H1 (cell line): ENCODE data around the gene STX10. TPM values are rescaled to one million over a fixed set of nuclear protein-coding genes. Genes with fewer than 3 reads are reported as not detected.

Experiments used
- CTCF ChIA-PET: fragments of 300-600 bp; sonication (Branson Sonifier 250); formaldehyde crosslinking; loops from one replicate; lab custom pipeline; 2021; ENCODE audit not compliant: partially characterized antibody; lab: Charles Lee
- POLR2A ChIA-PET: fragments of 300-600 bp; sonication (Branson Sonifier 250); formaldehyde crosslinking; loops from one replicate; lab custom pipeline; 2021; ENCODE audit warnings: inconsistent platforms; ENCODE audit not compliant: partially characterized antibody; lab: Charles Lee
- DNase-seq, 2 experiments: peaks; one replicate each; pipeline versions ENCODE4 v3.0.0 to v3.0.0-alpha.2; 2010 to 2022; ENCODE audit warnings: low spot score in 2 of 2, low read depth in 1 of 2, mixed read lengths in 1 of 2
- FAIRE-seq: peaks from 2 replicates; lab custom pipeline; 2011; peaks lifted over from hg19 to GRCh38; lab: Jason Lieb, UNC
- H2AFZ ChIP-seq: 2 replicates; pipeline ENCODE4 v1.8.1; 2012; ENCODE audit warnings: low read length, inconsistent platforms
- H2AK5ac ChIP-seq: 2 replicates; pipeline ENCODE4 v1.6.1; 2013; ENCODE audit warnings: low read depth, low read length
- H2BK120ac ChIP-seq: replicated peaks from 2 replicates; pipeline ENCODE3; 2013; ENCODE audit warnings: low read depth, low read length, inconsistent platforms
- H2BK12ac ChIP-seq: 2 replicates; pipeline ENCODE4 v1.6.1; 2013; ENCODE audit warnings: low read depth, low read length
- H2BK15ac ChIP-seq: 2 replicates; pipeline ENCODE4 v1.6.1; 2013; ENCODE audit warnings: low read length
- H2BK20ac ChIP-seq: 2 replicates; pipeline ENCODE4 v1.6.1; 2013; ENCODE audit warnings: low read length
- H2BK5ac ChIP-seq: 2 replicates; pipeline ENCODE4 v1.6.1; 2013; ENCODE audit warnings: low read depth, low read length
- H3K14ac ChIP-seq: 2 replicates; pipeline ENCODE4 v1.6.1; 2013; ENCODE audit warnings: inconsistent platforms; ENCODE audit not compliant: insufficient read length
- H3K18ac ChIP-seq: 2 replicates; pipeline ENCODE4 v1.6.1; 2013; ENCODE audit warnings: low read length; ENCODE audit errors: extremely low read depth
- H3K23ac ChIP-seq: 2 replicates; pipeline ENCODE4 v1.6.1; 2013; ENCODE audit warnings: inconsistent platforms; ENCODE audit not compliant: insufficient read length
- H3K23me2 ChIP-seq: 2 replicates; pipeline ENCODE4 v1.6.1; 2013; ENCODE audit warnings: low read depth, low read length
- H3K27ac ChIP-seq: 2 replicates; pipeline ENCODE4 v1.6.1; 2011; ENCODE audit warnings: low read depth, low read length, inconsistent platforms
- H3K27me3 ChIP-seq, 4 experiments: replicated peaks in 1 of 4; 1 replicate in 1 of 4; 2 replicates in 3 of 4; pipeline versions ENCODE4 v1.6.1 to v1.8.1; 2011 to 2013; ENCODE audit warnings: low read length in 3 of 4, mild to moderate bottlenecking in 3 of 4, inconsistent platforms in 2 of 4, mixed read lengths in 2 of 4, moderate library complexity in 1 of 4; ENCODE audit not compliant: control insufficient read depth in 3 of 4, insufficient read depth in 3 of 4; ENCODE audit errors: extremely low read depth in 1 of 4
- H3K36me3 ChIP-seq, 4 experiments: 2 replicates each; pipeline versions ENCODE4 v1.6.1 to v1.8.1; 2011 to 2013; ENCODE audit warnings: mild to moderate bottlenecking in 4 of 4, low read length in 3 of 4, moderate library complexity in 2 of 4, control low read depth in 1 of 4, inconsistent platforms in 1 of 4; ENCODE audit not compliant: insufficient read depth in 4 of 4, control insufficient read depth in 2 of 4
- H3K4ac ChIP-seq: replicated peaks from 2 replicates; pipeline ENCODE3; 2013; ENCODE audit warnings: low read length, low read depth, mixed read lengths, inconsistent platforms; ENCODE audit not compliant: insufficient read length
- H3K4me1 ChIP-seq, 4 experiments: replicated peaks in 1 of 4; 1 replicate in 1 of 4; 2 replicates in 3 of 4; pipeline versions ENCODE4 v1.6.1 to v1.8.1; 2011 to 2013; ENCODE audit warnings: low read length in 3 of 4, inconsistent platforms in 2 of 4, mixed read lengths in 1 of 4; ENCODE audit not compliant: insufficient read depth in 4 of 4, control insufficient read depth in 3 of 4
- H3K4me2 ChIP-seq, 2 experiments: 2 replicates each; pipeline versions ENCODE4 v1.6.1 to v1.8.1; 2011 to 2013; ENCODE audit warnings: low read depth in 2 of 2, low read length in 2 of 2, control low read depth in 1 of 2, inconsistent platforms in 1 of 2, mild to moderate bottlenecking in 1 of 2; ENCODE audit not compliant: insufficient read depth in 1 of 2
- H3K4me3 ChIP-seq, 4 experiments: fragments of 200-600, 300-600 bp in 1 of 4; sonication (generic), shearing (Covaris generic), sonication (Bioruptor Twin) in 1 of 4; 2 replicates each; pipeline versions ENCODE4 v1.5.1 to v1.8.1; 2011 to 2016; ENCODE audit warnings: low read length in 4 of 4, low read depth in 3 of 4, control low read depth in 2 of 4, inconsistent platforms in 2 of 4, mild to moderate bottlenecking in 2 of 4, mixed read lengths in 1 of 4, moderate library complexity in 1 of 4; ENCODE audit not compliant: insufficient read depth in 2 of 4; ENCODE audit errors: extremely low read depth in 1 of 4
- H3K56ac ChIP-seq: replicated peaks from 2 replicates; pipeline ENCODE3; 2013; ENCODE audit warnings: low read depth, mild to moderate bottlenecking, mixed read lengths, low read length, inconsistent platforms; ENCODE audit not compliant: insufficient read length
- H3K79me1 ChIP-seq: 2 replicates; pipeline ENCODE4 v1.6.1; 2013; ENCODE audit warnings: low read depth, low read length, control low read depth
- H3K79me2 ChIP-seq, 2 experiments: 2 replicates each; pipeline versions ENCODE4 v1.6.1 to v1.8.1; 2012 to 2013; ENCODE audit warnings: low read length in 2 of 2, mild to moderate bottlenecking in 2 of 2, inconsistent platforms in 1 of 2; ENCODE audit not compliant: insufficient read depth in 2 of 2, control insufficient read depth in 1 of 2
- H3K9ac ChIP-seq, 4 experiments: replicated peaks in 1 of 4; 1 replicate in 1 of 4; 2 replicates in 3 of 4; pipeline versions ENCODE4 v1.6.1 to v1.8.1; 2011 to 2013; ENCODE audit warnings: low read depth in 3 of 4, low read length in 3 of 4, control low read depth in 2 of 4, mild to moderate bottlenecking in 2 of 4, moderate library complexity in 2 of 4, inconsistent platforms in 1 of 4; ENCODE audit errors: extremely low read depth in 1 of 4
- H3K9me3 ChIP-seq, 2 experiments: 2 replicates each; pipeline versions ENCODE4 v1.6.1 to v1.8.1; 2012 to 2013; ENCODE audit warnings: mild to moderate bottlenecking in 2 of 2, moderate library complexity in 2 of 2, control low read depth in 1 of 2, inconsistent platforms in 1 of 2, low read depth in 1 of 2, low read length in 1 of 2, mixed read lengths in 1 of 2; ENCODE audit not compliant: insufficient read depth in 2 of 2
- H4K20me1 ChIP-seq, 2 experiments: replicated peaks in 1 of 2; 2 replicates each; pipeline versions ENCODE3 to v1.8.1; 2011 to 2013; ENCODE audit warnings: inconsistent platforms in 2 of 2, low read length in 2 of 2, mild to moderate bottlenecking in 1 of 2; ENCODE audit not compliant: insufficient read depth in 2 of 2, control insufficient read depth in 1 of 2
- H4K5ac ChIP-seq: 2 replicates; pipeline ENCODE4 v1.6.1; 2013; ENCODE audit warnings: low read length, low read depth, mixed read lengths, inconsistent platforms; ENCODE audit not compliant: insufficient read length
- H4K8ac ChIP-seq: 2 replicates; pipeline ENCODE4 v1.8.0; 2013; ENCODE audit warnings: mild to moderate bottlenecking, moderate library complexity, low read length, inconsistent platforms; ENCODE audit not compliant: insufficient read depth; ENCODE audit errors: extremely low read depth
- H4K91ac ChIP-seq: replicated peaks from 2 replicates; pipeline ENCODE3; 2013; ENCODE audit warnings: low read length, mixed read lengths, inconsistent platforms; ENCODE audit not compliant: insufficient read length
- TAF7 ChIP-seq: optimal IDR thresholded peaks from 2 replicates; pipeline ENCODE3; 2011; ENCODE audit warnings: low read depth, mild to moderate bottlenecking, inconsistent platforms, low read length, moderate library complexity, borderline replicate concordance
- WGBS, 2 experiments: shearing (Covaris generic) in 1 of 2; methylation state at CpG; one replicate each; pipeline versions ENCODE4 v1.1.6 to v1.1.7; 2013 to 2015; ENCODE audit warnings: low lambda C conversion rate in 2 of 2, mixed read lengths in 2 of 2, inconsistent platforms in 1 of 2, low coverage in 1 of 2, missing lambda C conversion rate in 1 of 2; ENCODE audit not compliant: insufficient replicate concordance in 2 of 2, insufficient coverage in 1 of 2, insufficient read length in 1 of 2; ENCODE audit errors: extremely low coverage in 1 of 2, missing lambda C conversion rate in 1 of 2; 5-methylcytosine and 5-hydroxymethylcytosine counted together
- polyA plus RNA-seq, 7 experiments: library from polyadenylated mRNA; depleted of rRNA in 3 of 7; stranded (reverse) in 5 of 7; unstranded in 2 of 7; fragments of >200 nt in 5 of 7; fragments of 200-250 nt in 2 of 7; gene quantifications; 1 replicate in 5 of 7; 2 replicates in 1 of 7; 4 replicates in 1 of 7; pipeline versions ENCODE4 v1.2.1 to v1.2.3, GENCODE V29; 2011 to 2013; ENCODE audit warnings: missing spikeins in 2 of 7, mixed read lengths in 2 of 7
- total RNA-seq: library from RNA; stranded (reverse); fragmentation: NEBNext Ultra II Directional; extraction: Animal tissue kit (Norgen Biotek cat#: 25700); gene quantifications from 2 replicates; pipeline ENCODE4 v1.2.1, GENCODE V29; 2021

STX10 gene
- total and polyA plus RNA-seq, 2 of the 8 experiments (the other 6 are each of a cell fraction or from before 2014, with no cell fraction given), result 53.0 to 80.1 TPM

DNA sequence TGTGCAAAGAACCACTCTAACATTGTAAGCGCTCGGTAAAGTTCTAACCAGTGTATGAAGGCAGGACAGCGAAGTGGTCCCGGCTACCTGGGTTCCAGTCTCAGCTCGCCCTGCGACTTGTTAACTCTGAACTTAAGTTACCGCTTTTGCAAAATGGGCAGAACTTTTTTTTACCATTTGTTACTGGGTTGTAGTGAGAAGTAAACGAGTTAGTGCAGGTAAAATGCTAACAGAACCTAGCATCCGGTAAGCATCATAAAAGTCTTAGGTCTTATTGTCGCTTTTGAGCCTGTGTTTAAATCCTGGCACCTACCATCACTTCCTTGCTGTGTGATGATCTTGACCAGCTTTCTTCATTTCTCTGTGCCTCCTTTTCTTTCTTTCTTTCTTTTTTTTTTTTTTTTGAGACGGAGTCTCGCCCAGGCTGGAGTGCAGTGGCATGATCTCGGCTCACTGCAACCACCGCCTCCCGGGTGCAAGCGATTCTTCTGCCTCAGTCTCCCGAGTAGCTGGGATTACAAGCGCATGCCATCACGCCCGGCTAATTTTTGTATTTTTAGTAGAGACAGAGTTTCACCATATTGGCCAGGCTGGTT lies 32.9 kb downstream of the STX10 start:
- 59% methylated on average over 14 of the region's 20 CpGs; no CpG with 5 or more reads in 1 of the 2 experiments for WGBS, 2 experiments
- H3K27ac ChIP-seq, result no peak overlapping the region

More for the DNA sequence above, 32.9 kb downstream of the STX10 start:
- H3K23ac ChIP-seq, result no peak overlapping the region
- H2BK12ac ChIP-seq, result no peak overlapping the region
- H3K79me1 ChIP-seq, result peaks cover 31% of the 10 kb centered on the region
- H2BK120ac ChIP-seq, result no peak overlapping the region
- H3K79me2 ChIP-seq, result peaks cover 39 to 54% of the 10 kb centered on the region in 2 experiments
- H2AK5ac ChIP-seq, result no peak overlapping the region
- H3K4me2 ChIP-seq, result peak overlapping the region; percentile 68 to 86
- peaks cover 31 to 34% of the 10 kb centered on the region in 2 experiments for H4K20me1 ChIP-seq
- H2BK20ac ChIP-seq, result no peak overlapping the region
- DNase-seq, result no peak
- H4K91ac ChIP-seq, result no peak overlapping the region
- H3K14ac ChIP-seq, result no peak overlapping the region
- no peak for FAIRE-seq
- peak overlapping the region; percentile 80 to 96 (median 90) for H3K4me3 ChIP-seq
- H3K9ac ChIP-seq, result peak overlapping the region in 1 of 4 experiments; percentile 56; a peak in 1 of 7 replicates
- CTCF ChIA-PET, result interaction anchor here (1.0 to 1.4 kb wide), 3 partner anchors 12 to 79 kb away, joined by 3 to 4 read pairs (median 4); no protein-coding TSS in a partner anchor
- no peak overlapping the region for H3K56ac ChIP-seq
- H4K5ac ChIP-seq, result no peak overlapping the region
- H3K23me2 ChIP-seq, result peaks cover 8% of the 10 kb centered on the region; the same call in 1 of the 2 replicates
- no peaks in the 10 kb centered on the region for H3K27me3 ChIP-seq
- peak overlapping the region; percentile 57 for H3K4ac ChIP-seq
- no peak overlapping the region for H2BK15ac ChIP-seq
- H3K36me3 ChIP-seq, result peaks cover 5 to 20% (median 12%) of the 10 kb centered on the region in 4 experiments; a peak in 6 of 8 replicates
- H2AFZ ChIP-seq, result no peak overlapping the region
- POLR2A ChIA-PET, result interaction anchor here (0.7 to 19.5 kb wide), 19 partner anchors 13 to 226 kb away, joined by 3 to 228 read pairs (median 4); partner anchors contain the start of genes GCDH, IER2, LYL1 and STX10
- H3K4me1 ChIP-seq, result peaks cover 14 to 35% (median 26%) of the 10 kb centered on the region in 4 experiments
- no peaks in the 10 kb centered on the region for H3K9me3 ChIP-seq
- H3K18ac ChIP-seq, result no peak overlapping the region
- TF ChIP-seq TAF7, result no peak
- no peak overlapping the region for H2BK5ac ChIP-seq
- H4K8ac ChIP-seq, result no peak overlapping the region
